K562 (cell line): Measurements from ENCODE around the gene UBE2L3. TPM values are rescaled to one million over a fixed set of nuclear protein-coding genes. Genes with fewer than 3 reads are reported as not detected.
A peak's percentile ranks its signal among the peaks of the same experiment; 100 is the strongest.

Experiments used
- CBX5 ChIP-seq: IDR thresholded peaks from 2 replicates; pipeline ENCODE4 v1.6.1; 2014; ENCODE audit warnings: low read depth, borderline replicate concordance
- CEBPB ChIP-seq: fragments of 450-650 bp; IDR thresholded peaks from 2 replicates; pipeline ENCODE4 v1.6.1; 2016; ENCODE audit warnings: missing genetic modification characterization, missing compliant biosample characterization
- FOSL1 ChIP-seq: fragments of 200-800 bp; sonication (Bioruptor generic); conservative IDR thresholded peaks from 2 replicates; pipeline ENCODE4 v1.6.1; 2016; ENCODE audit warnings: missing genetic modification characterization, missing compliant biosample characterization
- KLF13 ChIP-seq: fragments of 450-650 bp; IDR thresholded peaks from 2 replicates; pipeline ENCODE4 v1.6.1; 2016; ENCODE audit warnings: missing genetic modification characterization, low read depth, mild to moderate bottlenecking, missing compliant biosample characterization, moderate library complexity, borderline replicate concordance
- MAFF ChIP-seq: IDR thresholded peaks from 2 replicates; pipeline ENCODE4 v1.6.1; 2012; ENCODE audit warnings: low read length, improper control_type of control experiment
- PHB2 ChIP-seq: fragments of 450-650 bp; IDR thresholded peaks from 2 replicates; pipeline ENCODE4 v1.6.1; 2017; ENCODE audit warnings: low read depth
- RCOR1 ChIP-seq, 2 experiments: IDR thresholded peaks; 2 replicates each; pipeline ENCODE4 v1.6.1; 2012; ENCODE audit warnings: low read depth in 2 of 2, low read length in 2 of 2, borderline replicate concordance in 1 of 2, improper control_type of control experiment in 1 of 2
- SETDB1 ChIP-seq: IDR thresholded peaks from one replicate; pipeline ENCODE4 v1.6.1; 2012; ENCODE audit warnings: low read length, control low read depth, inconsistent platforms
- SMARCA4 ChIP-seq: fragments of 450-650 bp; IDR thresholded peaks from 2 replicates; pipeline ENCODE4 v1.6.1; 2016
- SNRNP70 ChIP-seq: fragments of 200-400 bp; formaldehyde crosslinking; optimal IDR thresholded peaks from 2 replicates; pipeline ENCODE3; 2017; ENCODE audit warnings: low read depth, low read length
- SP1 ChIP-seq: sonication (generic); formaldehyde crosslinking; IDR thresholded peaks from 2 replicates; pipeline ENCODE4 v1.8.1; 2022; ENCODE audit warnings: mild to moderate bottlenecking, missing genetic modification reagents
- WHSC1 ChIP-seq: IDR thresholded peaks from one replicate; pipeline ENCODE4 v1.6.1; 2012; ENCODE audit warnings: low read length, control low read depth, inconsistent platforms
- ZFP36 ChIP-seq: fragments of 150-350 bp; IDR thresholded peaks from 2 replicates; pipeline ENCODE4 v1.6.1; 2018; ENCODE audit warnings: low read length, low read depth; ENCODE audit not compliant: partially characterized antibody
- ZNF124 ChIP-seq: sonication (generic); formaldehyde crosslinking; IDR thresholded peaks from 2 replicates; pipeline ENCODE4 v1.8.1; 2022; ENCODE audit warnings: missing genetic modification reagents
- ZNF57 ChIP-seq: fragments of 450-650 bp; formaldehyde crosslinking; IDR thresholded peaks from 2 replicates; pipeline ENCODE4 v1.4.0; 2020; ENCODE audit warnings: mild to moderate bottlenecking, moderate library complexity
- ZNF707 ChIP-seq: fragments of 250-450 bp; sonication (Bioruptor Pico); conservative IDR thresholded peaks from 2 replicates; pipeline ENCODE4 v1.8.0; 2022; ENCODE audit warnings: inconsistent platforms, mild to moderate bottlenecking, moderate library complexity
- polyA plus RNA-seq, 8 experiments: library from polyadenylated mRNA; depleted of rRNA in 4 of 8; stranded (reverse) in 5 of 8; unstranded in 3 of 8; fragments of >200 nt; fragmentation: Nextera tagmentation in 2 of 8; fragmentation: Illumina TruSeq in 1 of 8; extraction: Ambion mirVana in 2 of 8; extraction: Trizol in 1 of 8; gene quantifications; 2 replicates each; pipeline versions ENCODE4 v1.2.1 to v1.2.3, GENCODE V29; 2011 to 2014; ENCODE audit warnings: inconsistent platforms in 1 of 8, missing spikeins in 1 of 8
- total RNA-seq, 7 experiments: library from RNA; depleted of rRNA in 6 of 7; stranded (reverse); fragments of >200 nt in 6 of 7; fragmentation: Illumina TruSeq in 2 of 7; extraction: Trizol in 2 of 7; gene quantifications; 2 replicates each; pipeline versions ENCODE4 v1.2.1 to v1.2.3, GENCODE V29; 2011 to 2021; ENCODE audit warnings: low replicate concordance in 1 of 7
- TF ChIP-seq, protein P1 (sequence below): fragments of 150-350 bp; IDR thresholded peaks from 2 replicates; pipeline ENCODE4 v1.6.1; 2014; ENCODE audit warnings: low read depth, mild to moderate bottlenecking, low read length, borderline replicate concordance
- TF ChIP-seq, protein P2 (sequence below), 2 experiments: IDR thresholded peaks; 2 replicates each; pipeline ENCODE4 v1.6.1; 2012; ENCODE audit warnings: improper control_type of control experiment in 2 of 2, low read depth in 2 of 2, low read length in 2 of 2, borderline replicate concordance in 1 of 2
- TF ChIP-seq, protein P3 (sequence below), 2 experiments: IDR thresholded peaks in 1 of 2; conservative IDR thresholded peaks in 1 of 2; 2 replicates each; pipeline ENCODE4 v1.6.1; 2016; ENCODE audit warnings: low read depth in 2 of 2, mild to moderate bottlenecking in 1 of 2, missing compliant biosample characterization in 1 of 2, missing genetic modification characterization in 1 of 2, moderate library complexity in 1 of 2

Gene UBE2L3
- total and polyA plus RNA-seq, 9 of the 15 experiments (the other 6 are each of a cell fraction or from before 2014, with no cell fraction given), result 215 to 625 (median 285) TPM

DNA sequence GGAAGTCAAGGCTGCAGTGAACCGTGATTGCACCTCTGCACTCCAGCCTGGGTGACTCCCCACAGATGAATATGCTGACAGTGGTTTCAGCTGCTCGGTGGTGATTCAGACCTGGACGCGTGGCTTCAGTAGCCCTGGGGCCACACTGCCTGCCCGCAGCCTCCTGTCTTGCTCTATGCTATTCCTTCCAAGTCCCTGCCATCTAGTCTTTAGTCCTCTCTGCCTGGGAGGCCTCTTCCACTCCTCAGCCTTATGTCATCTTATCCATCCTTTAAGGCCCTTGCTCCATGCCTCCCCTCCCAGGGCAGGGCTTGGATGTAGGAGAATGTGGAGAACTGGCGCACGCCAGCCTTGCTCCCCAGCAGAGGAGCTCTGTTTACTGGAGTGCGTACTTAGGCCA lies 39.3 kb downstream of the UBE2L3 start (continued):
- TF ChIP-seq, protein P1, sequence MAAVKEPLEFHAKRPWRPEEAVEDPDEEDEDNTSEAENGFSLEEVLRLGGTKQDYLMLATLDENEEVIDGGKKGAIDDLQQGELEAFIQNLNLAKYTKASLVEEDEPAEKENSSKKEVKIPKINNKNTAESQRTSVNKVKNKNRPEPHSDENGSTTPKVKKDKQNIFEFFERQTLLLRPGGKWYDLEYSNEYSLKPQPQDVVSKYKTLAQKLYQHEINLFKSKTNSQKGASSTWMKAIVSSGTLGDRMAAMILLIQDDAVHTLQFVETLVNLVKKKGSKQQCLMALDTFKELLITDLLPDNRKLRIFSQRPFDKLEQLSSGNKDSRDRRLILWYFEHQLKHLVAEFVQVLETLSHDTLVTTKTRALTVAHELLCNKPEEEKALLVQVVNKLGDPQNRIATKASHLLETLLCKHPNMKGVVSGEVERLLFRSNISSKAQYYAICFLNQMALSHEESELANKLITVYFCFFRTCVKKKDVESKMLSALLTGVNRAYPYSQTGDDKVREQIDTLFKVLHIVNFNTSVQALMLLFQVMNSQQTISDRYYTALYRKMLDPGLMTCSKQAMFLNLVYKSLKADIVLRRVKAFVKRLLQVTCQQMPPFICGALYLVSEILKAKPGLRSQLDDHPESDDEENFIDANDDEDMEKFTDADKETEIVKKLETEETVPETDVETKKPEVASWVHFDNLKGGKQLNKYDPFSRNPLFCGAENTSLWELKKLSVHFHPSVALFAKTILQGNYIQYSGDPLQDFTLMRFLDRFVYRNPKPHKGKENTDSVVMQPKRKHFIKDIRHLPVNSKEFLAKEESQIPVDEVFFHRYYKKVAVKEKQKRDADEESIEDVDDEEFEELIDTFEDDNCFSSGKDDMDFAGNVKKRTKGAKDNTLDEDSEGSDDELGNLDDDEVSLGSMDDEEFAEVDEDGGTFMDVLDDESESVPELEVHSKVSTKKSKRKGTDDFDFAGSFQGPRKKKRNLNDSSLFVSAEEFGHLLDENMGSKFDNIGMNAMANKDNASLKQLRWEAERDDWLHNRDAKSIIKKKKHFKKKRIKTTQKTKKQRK, result 0 out of 2 replicates have a peak, but pooled peaks have one; percentile 6
- TF ChIP-seq PHB2, result no peak
- 0 out of 2 replicates have a peak, but pooled peaks have one; percentile 4 for TF ChIP-seq ZNF124 (CRISPR knock-in tag)
- peak; percentile 23; the same call in 1 of the 2 replicates for TF ChIP-seq MAFF
- no peak for TF ChIP-seq SMARCA4
- 0 out of 2 replicates have a peak, but pooled peaks have one; percentile 55 for TF ChIP-seq ZNF57 (CRISPR knock-in tag)
- peak; percentile 45 for TF ChIP-seq SETDB1
- TF ChIP-seq CBX5, result no peak
- no peak for TF ChIP-seq CEBPB
- TF ChIP-seq, protein P2, sequence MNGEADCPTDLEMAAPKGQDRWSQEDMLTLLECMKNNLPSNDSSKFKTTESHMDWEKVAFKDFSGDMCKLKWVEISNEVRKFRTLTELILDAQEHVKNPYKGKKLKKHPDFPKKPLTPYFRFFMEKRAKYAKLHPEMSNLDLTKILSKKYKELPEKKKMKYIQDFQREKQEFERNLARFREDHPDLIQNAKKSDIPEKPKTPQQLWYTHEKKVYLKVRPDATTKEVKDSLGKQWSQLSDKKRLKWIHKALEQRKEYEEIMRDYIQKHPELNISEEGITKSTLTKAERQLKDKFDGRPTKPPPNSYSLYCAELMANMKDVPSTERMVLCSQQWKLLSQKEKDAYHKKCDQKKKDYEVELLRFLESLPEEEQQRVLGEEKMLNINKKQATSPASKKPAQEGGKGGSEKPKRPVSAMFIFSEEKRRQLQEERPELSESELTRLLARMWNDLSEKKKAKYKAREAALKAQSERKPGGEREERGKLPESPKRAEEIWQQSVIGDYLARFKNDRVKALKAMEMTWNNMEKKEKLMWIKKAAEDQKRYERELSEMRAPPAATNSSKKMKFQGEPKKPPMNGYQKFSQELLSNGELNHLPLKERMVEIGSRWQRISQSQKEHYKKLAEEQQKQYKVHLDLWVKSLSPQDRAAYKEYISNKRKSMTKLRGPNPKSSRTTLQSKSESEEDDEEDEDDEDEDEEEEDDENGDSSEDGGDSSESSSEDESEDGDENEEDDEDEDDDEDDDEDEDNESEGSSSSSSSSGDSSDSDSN (IDR thresholded peaks at IDR 0.05; ENCODE audit: borderline replicate concordance in 1 of 2, low read depth in 2 of 2, low read length in 2 of 2), result 0 out of 4 replicates have a peak, but pooled peaks of 1 of the 2 experiments have one; percentile 52
- no peak for TF ChIP-seq SP1 (CRISPR knock-in tag)
- peak; percentile 56; the same call in 1 of the 2 replicates for TF ChIP-seq KLF13 (tag)
- no peak for TF ChIP-seq SNRNP70
- TF ChIP-seq ZNF707, result no peak
- peak; percentile 100 for TF ChIP-seq WHSC1
- peak; percentile 45 for TF ChIP-seq FOSL1 (tag)
- TF ChIP-seq, protein P3, sequence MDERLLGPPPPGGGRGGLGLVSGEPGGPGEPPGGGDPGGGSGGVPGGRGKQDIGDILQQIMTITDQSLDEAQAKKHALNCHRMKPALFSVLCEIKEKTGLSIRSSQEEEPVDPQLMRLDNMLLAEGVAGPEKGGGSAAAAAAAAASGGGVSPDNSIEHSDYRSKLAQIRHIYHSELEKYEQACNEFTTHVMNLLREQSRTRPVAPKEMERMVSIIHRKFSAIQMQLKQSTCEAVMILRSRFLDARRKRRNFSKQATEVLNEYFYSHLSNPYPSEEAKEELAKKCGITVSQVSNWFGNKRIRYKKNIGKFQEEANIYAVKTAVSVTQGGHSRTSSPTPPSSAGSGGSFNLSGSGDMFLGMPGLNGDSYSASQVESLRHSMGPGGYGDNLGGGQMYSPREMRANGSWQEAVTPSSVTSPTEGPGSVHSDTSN (CRISPR knock-in tag; IDR thresholded peaks at IDR 0.05; ENCODE audit: low read depth), result no peak
- TF ChIP-seq, protein P3 (tag; conservative IDR thresholded peaks at IDR 0.05; ENCODE audit: low read depth), result no peak
- TF ChIP-seq ZFP36, result peak; percentile 18
- peak in 1 of 2 experiments; percentile 57; a peak in 3 of 4 replicates for TF ChIP-seq RCOR1 (IDR thresholded peaks at IDR 0.05; ENCODE audit: borderline replicate concordance in 1 of 2, low read depth in 2 of 2, low read length in 2 of 2)
